Activated CD8-positive, alpha-beta memory T cell treated with anti-CD3 and anti-CD28 coated beads, Interleukin-2, amount 50 U/mL, for 4 hours (primary cell): Measurements from ENCODE around the gene ARHGEF12.

Experiments
- DNase-seq: peaks from one replicate; pipeline ENCODE4 v3.0.0-alpha.2; 2020

The ARHGEF12 gene

DNA sequence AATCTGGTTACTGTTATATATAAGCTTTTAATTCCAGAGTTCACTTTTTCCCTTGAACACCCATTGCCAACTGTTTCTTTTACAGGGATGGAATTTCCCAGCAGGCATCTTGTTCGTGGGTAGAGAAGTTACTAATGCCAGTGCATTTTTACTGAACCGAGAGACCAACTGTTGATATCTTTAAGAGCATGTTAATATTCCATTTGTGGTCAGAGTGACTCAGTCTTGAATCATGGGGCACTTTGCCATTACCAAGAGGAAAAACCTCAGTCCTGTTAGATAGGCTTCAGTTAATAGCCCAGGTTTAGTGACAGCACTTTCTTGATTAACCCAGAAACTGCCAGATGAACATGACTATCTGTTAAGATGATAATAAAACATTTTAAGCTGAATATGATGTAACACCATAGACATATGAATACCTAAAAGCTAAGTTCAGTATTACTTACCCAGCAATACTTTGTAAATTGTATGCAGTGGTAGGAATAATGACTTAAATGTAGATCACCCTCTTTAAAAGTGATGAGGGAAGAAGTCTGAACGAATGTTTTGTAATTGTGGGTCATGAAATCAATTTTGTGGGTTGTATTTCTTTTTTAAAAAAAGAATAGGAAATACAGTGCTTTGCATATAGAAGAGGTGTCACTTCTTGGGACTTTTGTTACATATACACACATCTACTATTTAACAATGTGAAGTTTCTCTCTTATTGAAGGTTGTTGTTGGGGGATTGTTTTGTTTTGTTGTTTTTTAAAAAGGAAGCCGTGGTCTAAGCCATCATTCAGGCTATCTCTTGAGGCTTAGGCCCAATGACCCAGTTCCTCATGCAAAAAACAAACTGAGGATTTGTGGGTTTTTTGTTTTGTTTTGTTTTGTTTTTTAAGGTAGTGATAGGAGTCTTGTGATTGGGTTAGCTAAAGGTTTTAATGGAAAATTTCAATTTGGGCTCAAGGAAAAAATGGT is 96.1 kb downstream of the ARHGEF12 start:
- DNase-seq: no peak

DNA sequence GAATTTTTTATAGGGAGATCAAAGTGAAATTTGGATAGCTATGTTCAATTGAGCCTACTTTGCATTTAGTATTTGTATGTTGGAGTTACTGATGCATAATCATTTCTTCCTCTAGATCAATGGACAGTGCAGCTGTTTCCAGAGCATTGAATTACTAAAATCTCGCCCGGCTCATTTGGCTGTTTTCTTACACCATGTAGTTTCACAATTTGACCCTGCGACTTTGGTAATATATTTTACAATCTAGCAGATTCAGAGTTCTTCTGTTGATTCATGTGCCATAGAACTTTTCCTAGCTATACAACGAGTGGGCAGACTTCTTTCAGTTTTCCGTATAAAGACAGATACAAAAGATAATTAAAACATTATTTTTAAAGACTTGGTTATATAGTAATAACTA is 105.4 kb downstream of the ARHGEF12 start:
- no peak for DNase-seq

DNA sequence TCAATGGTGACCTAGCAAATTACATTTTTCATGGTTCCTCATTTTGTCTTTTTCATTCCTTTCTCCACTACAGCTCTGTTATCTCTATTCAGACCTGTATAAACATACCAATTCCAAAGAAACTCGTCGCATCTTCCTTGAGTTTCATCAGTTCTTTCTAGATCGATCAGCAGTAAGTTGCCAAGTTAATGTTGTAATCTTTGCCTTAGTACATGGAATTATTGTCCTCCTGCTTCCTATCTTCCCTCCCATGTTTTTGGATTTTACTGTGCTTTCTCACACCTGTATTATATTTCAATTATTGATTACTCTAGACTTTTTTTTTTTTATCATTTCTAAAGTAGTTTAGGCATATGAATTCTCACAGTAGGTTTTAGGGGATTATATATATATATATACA is 105.8 kb downstream of the ARHGEF12 start:
- DNase-seq: no peak

DNA sequence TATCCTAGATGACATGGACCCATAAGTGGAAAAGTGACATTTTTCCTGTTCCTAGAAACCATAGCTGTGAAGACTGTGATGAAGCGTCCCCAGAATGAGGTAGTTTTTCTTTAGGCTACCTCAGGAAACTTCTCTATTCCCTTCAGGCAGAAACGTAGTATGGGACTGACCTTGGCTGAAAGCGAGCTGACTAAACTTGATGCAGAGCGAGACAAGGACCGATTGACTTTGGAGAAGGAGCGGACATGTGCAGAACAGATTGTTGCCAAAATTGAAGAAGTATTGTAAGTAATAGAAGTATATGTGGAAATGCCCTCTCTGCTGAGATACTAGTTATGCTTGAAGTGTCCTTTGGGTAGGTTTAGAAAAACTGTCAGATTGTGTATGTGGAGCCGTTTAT is 110.6 kb downstream of the ARHGEF12 start:
- no peak for DNase-seq

DNA sequence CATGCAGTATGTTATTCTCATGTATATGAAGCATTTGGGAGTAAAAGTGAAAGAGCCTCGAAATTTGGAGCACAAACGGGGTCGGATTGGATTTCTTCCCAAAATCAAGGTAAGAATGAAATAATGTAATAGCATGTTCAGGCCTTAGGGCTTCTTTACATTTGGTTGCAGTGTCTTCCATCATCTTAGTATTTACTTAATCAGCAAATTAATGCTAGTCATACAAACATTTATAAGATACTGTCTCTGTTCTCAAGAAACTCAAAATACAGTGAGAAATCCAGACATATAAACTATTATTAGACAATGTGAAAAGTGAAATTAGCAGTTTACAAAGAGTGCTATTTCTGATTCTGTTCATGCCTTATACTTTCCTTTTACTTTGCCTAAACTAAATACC is 112.0 kb downstream of the ARHGEF12 start:
- DNase-seq: no peak

DNA sequence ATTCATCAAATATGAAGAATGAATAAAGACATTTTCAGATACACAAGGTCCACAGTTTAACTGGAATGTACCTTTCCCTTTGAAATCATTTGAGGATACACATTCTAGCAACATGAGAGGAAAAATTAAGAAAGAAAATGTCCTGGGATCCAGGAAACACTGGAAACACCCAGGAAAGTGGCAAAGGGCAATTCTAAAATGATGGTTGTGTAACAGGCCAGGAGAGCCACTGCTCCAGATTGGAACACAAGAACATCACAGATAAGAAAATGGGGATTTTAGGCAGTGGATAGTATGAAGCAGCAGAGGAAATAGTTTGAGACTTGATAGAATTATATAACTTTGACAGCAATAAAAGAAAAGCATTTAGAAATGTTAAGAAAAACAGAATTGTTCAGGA is 119.3 kb downstream of the ARHGEF12 start:
- DNase-seq: no peak

DNA sequence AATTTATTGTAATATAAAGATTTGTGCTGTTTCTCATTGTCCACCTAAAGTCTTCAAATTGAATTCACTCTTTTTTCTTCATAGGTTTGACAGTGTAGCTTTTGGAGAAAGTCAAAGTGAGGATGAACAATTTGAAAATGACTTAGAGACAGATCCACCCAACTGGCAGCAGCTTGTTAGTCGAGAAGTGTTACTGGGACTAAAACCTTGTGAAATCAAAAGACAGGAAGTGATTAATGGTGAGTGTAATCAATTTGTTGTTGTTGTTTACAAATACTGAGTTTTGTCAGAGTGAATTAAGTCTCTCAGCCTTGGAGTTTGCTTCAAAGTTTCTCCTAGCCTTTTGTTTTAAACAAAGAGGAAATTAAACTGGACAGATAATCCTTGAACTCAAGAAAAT is 121.8 kb downstream of the ARHGEF12 start:
- DNase-seq: no peak

DNA sequence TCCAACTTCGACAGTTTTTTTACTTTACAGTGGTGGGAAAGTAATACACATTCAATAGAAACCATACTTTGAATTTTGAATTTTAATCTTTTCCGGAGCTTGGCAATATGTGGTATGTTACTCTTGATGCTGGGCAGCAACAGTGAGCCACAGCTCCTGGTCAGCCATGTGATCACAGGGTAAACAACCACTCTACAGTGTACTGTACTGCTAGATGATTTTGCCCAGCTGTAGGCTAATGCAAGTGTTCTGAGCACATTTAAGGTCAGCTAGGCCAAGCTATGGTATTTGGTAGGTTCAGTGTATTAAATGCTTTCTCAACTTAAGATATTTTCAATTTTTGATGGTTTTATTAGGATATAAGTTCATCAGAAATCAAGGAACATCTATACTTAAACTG is 126.6 kb downstream of the ARHGEF12 start:
- no peak for DNase-seq

DNA sequence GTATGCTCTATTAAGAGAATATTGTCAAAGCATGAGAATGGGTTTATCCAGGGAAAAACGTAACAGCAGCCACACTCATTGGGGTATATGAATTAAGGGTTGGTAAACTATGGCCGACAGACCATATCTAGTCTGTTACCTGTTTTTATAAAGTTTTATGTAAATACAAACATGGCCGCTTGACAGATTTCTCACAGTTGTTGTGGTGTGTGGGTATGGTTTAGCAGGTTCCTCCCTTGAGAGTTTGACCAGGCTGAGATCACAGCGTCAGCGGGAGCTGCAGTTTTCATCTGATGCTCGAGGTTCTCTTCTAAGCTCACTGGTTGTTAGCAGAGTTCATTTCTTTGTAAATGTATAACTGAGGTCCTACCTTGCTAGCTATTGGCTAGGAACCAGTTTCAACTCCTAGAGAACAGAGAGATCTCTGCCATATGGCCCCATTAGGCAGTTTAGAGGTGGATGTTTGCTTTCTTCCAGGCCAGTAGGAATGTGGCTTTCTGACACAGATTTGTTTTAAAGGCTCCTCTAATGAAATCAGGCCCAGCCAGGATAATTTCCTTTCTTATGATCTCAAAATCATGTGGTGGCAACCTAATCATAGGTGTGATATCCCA is 129.8 kb downstream of the ARHGEF12 start:
- DNase-seq: no peak

DNA sequence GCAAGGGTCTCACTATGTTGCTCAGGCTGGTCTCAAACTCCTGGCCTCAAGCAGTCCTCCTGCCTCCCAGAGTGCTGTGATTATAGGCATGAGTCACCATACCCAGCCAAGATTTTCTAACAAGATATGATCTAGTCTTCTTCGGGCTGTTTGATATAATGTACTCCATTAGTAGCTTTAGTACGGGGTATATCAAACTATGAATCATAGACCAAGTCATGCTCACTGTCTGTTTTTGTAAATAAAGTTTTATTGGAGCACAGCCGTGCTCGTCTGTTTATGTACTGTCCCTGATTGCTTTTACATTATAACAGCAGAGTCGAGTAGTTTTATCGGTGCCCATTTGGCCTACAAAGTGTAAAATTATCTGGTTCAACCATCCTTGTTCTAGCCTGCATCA is 131.4 kb downstream of the ARHGEF12 start:
- DNase-seq: no peak

DNA sequence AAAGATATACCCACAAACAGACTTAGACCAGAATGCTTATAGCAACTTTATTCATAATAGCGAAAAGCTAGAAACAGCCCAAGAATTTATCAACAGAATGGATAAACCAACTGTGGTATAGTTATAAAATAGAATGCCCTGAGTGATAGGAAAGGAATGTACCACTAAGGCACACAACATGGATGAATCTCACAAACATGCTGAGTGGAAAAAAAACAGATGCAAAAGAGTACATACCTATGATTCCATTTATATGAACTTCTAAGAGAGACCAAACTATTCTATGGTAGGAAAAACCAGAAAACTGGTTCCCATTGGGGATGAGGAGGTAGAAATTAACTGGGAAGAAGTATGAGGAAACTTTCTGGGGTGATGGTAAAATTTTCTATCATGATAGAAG is 134.9 kb downstream of the ARHGEF12 start:
- DNase-seq: no peak

DNA sequence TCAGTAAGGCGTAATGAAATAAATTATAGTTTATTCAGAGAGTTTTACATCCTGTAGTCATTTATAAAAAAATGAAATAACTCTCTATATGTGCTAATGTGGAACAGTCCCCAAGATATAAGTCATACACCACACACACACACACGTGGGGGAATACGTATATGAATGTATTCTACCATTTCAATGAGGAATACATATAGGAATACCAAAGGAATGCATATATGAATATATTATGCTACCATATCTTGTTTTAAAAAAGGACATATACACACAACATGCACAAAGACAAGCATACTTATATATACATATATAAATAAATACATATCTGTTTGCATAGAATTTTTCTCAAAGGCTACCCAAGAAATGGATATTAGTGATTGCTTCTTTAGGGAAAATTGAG is 135.8 kb downstream of the ARHGEF12 start:
- DNase-seq: no peak

DNA sequence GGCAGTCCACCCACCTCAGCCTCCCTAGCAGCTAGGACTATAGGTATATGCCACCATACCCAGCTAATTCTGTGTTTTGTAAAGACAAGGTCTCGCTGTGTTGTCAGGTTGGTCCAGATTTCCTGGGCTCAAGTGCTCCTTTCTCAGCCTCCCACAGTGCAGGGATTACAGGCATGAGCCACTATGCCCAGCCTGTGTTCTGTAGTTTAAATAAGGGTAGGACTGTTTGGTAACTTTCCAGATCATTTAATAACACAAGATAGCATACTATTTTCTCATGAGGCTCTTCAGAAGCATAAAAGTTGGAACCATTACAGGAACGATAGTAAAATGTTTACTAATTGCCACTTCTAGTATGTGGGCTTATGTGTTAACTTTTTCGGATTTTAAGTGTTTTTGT is 137.3 kb downstream of the ARHGEF12 start:
- no peak for DNase-seq

DNA sequence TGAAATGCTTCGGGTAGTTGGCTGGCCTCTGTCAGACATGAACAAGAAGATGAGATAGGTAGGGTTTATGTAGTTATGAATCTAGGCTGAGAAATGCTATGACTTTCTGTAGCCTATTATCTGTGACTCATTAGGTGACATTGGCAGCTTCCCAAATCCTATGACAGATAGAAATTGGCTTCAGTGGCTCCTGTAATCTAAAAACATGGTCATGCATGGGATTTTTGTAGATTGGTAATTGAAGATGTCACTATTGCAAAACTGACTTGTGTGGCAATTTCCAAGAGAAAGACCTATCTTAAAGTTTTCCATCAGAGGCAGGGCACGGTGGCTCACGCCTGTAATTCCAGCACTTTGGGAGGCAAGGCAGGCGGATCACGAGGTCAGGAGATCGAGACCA is 145.9 kb downstream of the ARHGEF12 start:
- DNase-seq: no peak

DNA sequence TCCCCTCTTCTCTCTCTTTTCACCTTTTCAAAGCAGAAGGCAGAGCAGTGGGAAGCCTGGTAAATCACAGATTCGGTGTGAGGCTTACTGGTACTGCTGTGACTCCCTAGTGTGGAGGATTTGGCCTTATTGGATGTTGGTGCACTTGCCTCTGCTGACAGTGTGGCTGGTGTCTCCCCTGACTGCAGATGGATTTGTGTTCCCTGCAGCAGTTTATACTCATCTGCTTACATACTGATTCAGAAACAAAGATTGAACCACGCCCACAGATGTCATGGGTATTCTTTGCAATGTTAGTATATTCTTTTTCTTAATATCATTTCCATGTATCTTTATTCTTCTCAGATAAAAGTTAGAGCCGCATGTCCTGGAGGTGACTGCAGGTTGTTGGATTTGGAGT is 148.5 kb downstream of the ARHGEF12 start:
- DNase-seq: no peak

DNA sequence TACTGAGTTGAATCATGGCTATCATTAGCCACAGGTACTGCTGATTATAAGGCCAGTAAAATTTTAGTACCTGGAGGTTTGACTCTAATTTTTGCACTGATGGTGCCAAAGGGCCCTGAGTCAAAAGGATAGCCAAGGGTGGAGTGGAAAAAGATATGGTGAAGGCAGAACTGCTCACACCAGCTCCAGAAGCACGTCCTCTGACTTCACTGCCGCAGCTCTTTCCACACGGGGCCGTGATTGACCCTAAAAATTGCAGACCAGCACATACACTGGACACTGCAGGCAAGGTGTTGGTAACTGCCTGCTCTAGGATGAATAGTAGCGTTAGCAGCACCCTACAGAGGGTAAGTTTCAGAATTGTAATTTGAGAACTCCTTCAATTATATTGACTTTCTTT is 149.9 kb downstream of the ARHGEF12 start:
- no peak for DNase-seq

DNA sequence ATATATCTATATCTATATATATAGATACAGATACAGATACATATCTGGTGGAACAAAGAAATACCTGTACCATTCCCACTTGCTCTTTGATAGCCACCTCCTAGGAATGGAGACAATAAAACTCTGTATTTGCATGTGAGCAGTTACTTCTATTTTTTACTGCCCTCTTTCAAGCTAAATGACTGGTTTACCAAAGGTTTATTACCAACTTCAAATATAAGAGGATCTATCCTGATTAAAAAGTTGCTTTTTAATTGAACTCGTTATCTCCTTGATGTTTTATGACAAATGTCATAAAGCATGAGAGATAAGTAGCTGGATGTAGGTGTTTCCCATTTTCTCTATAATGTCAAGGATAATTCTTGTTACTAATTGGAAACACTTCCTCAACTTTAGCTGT is 153.6 kb downstream of the ARHGEF12 start:
- DNase-seq: no peak

DNA sequence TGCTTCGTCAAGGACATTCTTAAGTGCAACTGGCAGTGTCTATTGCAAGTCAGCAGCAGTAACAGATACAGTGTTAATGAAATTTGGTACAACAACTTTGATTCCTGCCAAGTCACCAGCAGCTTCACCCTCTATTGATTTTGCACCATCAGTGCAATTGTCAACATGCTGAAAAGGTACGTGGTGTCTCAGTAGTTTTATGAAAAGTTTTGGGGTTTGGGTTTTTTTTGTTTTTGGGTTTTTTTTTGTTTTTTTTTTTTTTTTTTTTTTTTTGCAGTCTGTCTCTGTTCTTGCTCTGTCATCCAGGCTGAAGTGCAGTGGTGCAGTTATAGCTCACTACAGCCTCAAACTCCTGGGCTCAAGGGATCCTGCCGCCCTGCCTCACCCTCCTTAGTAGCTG is 156.3 kb downstream of the ARHGEF12 start:
- DNase-seq: no peak

DNA sequence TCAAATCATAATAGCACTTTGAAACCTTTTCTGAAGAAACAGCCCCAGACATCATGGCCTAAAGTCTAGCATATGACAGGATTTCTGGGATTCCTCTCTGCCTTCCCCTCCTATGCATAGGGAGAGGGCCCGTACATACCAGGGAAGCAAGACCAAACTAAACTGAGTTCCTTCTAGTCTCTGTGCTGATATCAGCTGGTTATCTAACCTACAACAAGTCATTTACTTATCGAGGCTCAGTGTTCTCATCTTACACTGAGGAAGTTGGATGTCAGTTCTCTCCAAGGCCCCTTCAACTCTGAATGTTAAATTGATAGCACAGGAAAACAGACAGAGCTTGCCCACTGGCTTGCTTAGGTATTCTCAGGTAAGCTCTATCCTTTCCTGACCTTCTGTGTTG is 158.4 kb downstream of the ARHGEF12 start:
- no peak for DNase-seq

DNA sequence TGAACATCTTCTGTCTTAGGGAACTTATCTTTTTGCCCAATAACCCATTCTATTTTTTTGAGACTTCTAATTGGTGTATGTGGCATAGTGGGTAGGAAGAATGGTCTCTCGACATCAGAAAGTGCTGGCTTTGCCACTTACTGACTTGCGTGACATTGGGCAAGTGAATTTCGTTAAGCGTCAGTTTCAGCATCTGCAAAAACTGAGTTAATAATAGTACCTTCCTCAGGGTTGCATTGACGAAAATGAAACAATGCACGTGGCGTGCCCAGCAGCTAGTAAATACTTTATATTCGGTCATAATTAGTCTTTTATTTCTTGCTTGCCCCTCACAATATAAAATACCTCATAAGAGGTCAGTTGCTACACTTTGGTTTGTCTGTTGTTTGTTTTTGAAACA is 162.9 kb downstream of the ARHGEF12 start:
- no peak for DNase-seq

DNA sequence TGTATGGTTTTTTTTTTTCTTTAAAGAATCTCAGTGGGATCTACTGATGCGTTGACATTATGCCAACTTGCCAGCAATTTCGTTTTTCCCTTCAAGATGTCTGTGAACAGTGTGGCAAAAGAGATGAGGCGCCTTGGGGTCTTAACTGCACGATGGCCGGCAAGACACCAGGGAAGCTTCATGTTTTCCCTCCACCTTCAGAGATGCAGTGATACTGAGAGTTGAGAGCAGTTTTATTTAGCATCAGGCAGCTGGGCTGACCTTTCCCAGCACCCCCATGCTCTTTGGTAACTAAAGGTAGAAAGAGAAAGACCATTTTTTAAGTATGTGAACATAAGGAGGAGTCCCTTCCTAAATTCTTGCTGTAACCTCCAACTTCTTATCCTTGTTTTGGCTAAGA is 163.6 kb downstream of the ARHGEF12 start:
- DNase-seq: no peak

DNA sequence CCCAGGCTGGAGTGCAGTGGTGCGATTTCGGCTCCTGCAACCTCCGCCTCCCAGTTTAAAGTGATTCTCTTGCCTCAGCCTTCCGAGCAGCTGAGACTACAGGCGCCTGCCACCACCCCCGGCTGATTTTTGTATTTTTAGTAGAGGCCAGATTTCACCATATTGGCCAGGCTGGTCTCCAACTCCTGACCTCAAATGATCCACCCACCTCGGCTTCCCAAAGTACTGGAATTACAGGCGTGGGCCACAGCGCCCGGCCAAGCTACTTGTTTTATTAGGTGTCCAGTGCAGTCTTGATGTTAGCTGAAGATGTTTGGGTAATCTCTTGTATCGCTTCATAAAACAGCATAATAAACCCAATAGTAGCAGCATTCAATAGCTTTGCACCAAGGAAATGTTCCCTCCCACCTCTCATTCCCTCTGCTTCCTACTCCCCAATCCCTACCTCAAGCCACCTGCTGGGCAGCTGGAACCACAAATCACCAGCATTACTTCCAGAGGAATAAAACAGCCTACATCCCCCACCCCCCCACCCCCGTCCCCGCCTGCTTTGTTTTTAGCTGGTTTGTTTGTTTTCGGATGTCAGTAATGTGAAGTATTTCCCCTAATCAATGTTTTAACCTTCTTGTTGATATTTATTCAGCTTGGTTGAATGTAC is 164.3 kb downstream of the ARHGEF12 start:
- DNase-seq: no peak

DNA sequence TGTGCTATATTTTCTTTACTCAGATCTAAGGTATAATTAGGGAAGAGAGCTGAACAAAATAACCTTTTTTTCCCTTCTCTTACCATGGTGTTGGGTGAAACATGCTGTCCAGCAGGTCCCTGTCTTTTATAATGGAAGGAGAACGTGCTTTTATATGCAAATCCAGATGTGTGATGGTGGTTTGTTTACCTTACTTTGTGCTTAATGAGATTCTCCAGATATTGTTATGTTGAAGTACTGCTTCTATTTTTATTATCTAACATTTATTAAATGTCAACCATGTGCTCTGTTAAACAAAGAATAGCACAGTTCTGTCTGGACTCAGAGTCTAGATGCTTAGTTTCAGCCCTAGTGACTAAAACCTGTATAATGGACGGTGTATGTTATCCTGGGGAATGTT is 165.2 kb downstream of the ARHGEF12 start:
- no peak for DNase-seq
